Sciatic nerve (tissue), 2 donors: ENCODE measurements around the gene GYPC. TPM values are rescaled to one million over a fixed set of nuclear protein-coding genes. Genes with fewer than 3 reads are reported as not detected.

Source experiments
- ATAC-seq: fragments of 200-7000 bp; cut with Tn5 transposase; one replicate; pipeline ENCODE4 v1.9.1; 2020; ENCODE audit warnings: mild to moderate bottlenecking, moderate library complexity
- DNase-seq: peaks from one replicate; pipeline ENCODE4 v3.0.0-alpha.2; 2020; ENCODE audit warnings: low spot score
- intact Hi-C: fragments of 100-400 bp; cut with DNase I; formaldehyde crosslinking; loops from one replicate; pipeline ENCODE4 v1.14.2; 2022
- total RNA-seq: library from RNA; stranded (reverse); fragmentation: NEBNext Ultra II Directional; extraction: Animal tissue kit (Norgen Biotek cat#: 25700); gene quantifications from one replicate; pipeline ENCODE4 v1.2.1, GENCODE V29; 2021
- donor health status: DM: no; HTN: no; CAD: no.
- donor health status: DM: no; HTN: no; CAD: no.

Gene GYPC
- total RNA-seq, 1 donor from 2014 or later: 89.2 TPM

DNA sequence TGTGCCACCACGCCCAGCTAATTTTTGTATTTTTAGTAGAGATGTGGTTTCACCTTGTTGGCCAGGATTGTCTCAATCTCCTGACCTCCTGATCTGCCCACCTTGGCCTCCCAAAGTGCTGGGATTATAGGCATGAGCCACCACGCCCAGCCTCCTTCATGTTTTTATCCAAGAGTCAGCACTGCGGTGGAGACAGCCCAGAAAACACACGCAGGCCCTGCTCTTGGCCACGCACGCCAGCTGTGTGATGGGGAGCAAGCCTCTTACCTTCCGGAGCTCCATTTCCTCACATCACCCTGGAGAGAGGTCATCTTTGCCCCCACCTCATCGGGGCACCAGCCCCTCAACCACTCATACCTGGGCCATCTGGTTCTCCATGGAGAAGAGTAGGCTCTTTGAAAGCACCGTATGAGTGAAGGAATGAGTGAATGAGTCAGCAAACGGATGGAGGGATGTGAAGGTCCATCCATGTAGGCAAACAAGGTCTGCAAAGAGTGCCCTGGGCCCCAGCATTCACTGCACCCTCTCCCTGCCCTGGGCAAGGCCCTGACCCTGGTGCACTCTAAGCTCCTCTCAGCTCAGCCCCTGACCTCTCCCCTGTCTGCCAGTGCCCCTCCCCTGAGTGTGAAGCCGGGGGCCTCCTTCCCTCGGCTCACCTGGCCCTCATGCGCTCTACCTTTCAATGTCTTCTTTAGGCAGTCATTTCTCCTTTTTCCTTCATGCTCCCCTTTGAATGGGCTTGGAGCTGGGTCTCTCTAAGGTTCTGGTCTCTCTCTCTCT lies 7.4 kb downstream of the GYPC start:
- ATAC-seq (no peak), DNase-seq (no peak)
- intact Hi-C loops: no loop called here

DNA sequence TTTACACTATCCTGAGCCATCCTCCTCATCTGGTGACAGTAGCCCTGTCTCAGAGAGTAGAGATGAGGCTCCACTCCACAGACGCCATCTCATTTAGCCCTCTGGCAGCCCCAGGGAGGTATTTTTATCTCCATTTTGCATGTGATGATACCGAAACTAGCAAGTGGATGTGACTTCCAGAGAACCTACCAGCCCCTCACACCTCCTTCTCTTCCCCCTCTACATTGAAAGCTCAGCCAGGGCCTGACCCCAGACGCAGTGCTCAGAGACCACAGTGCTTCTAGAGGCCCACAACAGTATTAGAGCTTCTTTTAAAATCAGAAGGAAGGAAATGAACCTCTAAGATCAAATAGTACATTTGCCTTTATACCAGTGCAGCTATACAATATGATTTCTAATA lies 8.3 kb downstream of the GYPC start:
- DNase-seq (no peak), ATAC-seq (no peak)
- intact Hi-C loops: no loop called here

DNA sequence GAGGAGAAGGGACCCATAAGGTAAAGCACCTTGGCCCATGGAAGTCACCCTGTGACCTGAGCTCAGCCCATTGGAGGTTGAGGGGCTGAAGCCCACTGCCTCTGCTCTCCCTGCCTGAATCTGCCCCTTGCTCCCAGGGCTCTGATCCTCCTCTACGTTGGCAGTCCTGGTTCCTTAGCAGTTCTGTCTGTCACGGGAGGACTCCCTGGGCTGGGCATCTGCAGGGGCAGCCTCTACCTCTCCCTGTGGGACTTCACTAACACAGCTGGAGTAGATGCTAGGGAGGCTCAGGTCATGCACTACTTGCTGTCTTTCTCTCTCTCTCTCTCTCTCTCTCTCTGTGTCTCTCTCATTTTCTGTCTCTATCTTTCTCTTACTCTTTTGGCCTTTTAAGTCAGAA lies 8.7 kb downstream of the GYPC start:
- intact Hi-C loops: no loop called here
- ATAC-seq (no peak), DNase-seq (no peak)

DNA sequence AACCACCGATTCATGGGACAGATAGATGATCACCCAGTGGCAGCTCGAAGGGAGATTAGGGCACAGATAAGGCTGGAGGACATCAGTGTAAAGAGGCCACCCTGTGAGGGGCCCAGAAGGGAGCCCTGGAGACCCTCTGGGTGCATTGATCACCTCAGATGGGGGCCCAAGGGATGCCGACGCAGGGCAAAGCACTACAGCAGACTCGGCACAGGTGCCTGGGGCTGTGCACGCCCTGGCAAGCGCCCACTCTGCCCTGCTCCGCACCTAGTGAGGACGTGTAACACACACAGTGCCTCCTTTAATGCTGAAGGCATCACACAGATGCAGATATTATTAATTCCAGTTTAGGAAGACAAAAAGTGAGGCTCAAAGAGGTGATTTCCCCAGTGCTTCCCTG lies 9.5 kb downstream of the GYPC start:
- no peak for DNase-seq
- intact Hi-C loops: no loop called here
- ATAC-seq: no peak

DNA sequence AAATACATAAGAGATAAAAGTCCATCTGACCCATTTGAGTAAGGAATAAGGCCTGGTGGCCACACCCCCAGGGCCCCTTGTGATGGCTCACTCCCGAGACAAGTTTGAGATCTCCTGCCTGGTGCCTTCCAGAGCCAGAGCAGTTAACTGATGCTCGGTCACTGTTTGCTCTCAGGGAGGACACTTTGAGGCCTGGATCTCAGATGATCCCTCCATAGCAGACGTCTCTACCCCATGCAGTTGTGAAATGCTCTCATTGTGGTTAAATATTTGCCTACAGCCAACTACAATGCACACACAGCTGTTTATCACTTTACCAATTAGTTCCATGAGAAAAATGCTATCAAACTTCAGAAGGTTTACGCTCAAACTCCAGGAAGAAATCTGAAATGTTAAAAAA lies 12.3 kb downstream of the GYPC start:
- no peak for ATAC-seq
- intact Hi-C loops: no loop called here

DNA sequence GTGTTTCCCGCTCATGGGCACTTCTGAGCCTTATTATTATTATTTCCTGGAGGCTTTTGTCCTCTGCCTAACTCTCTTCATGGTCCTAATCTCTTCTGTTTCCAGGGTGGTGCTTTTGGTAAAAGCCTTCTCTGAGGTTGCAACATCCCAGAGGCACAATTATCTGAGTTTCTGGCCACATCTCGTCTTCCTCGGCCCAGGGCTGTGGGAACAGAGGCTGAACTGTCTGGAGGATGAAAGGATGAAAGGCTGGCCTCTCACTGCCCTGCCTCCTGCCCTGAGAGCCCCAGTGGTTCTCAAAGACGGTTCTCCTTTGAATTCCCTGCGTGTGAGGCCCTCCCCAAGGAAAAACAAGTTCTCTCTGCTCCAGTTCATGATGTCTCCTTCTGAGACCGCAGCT lies 13.8 kb downstream of the GYPC start:
- DNase-seq (no peak), ATAC-seq (peak; percentile 7)
- intact Hi-C loops: no loop called here

More for the DNA sequence above, 12.3 kb downstream of the GYPC start:
- DNase-seq: no peak

DNA sequence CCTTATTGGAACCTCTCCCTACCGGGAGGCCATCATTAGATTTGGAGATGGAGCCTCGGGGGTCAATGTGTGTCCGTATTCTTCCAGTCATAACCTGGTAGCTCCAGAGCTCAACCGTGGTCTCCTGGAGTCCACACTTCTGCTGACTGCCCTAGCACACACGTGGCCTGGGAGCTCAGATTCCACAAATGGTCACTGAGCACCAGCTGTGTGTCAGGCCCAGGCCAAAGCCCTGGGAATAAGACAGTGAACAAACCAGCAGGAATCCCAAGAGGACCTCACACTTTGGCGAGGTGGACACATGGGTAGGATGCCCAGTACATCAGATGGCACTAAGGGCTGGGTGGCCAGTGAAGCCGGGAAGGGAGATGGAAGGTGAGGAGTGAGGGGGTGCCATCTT lies 15.5 kb downstream of the GYPC start:
- intact Hi-C loops: no loop called here
- ATAC-seq: no peak
- no peak for DNase-seq

DNA sequence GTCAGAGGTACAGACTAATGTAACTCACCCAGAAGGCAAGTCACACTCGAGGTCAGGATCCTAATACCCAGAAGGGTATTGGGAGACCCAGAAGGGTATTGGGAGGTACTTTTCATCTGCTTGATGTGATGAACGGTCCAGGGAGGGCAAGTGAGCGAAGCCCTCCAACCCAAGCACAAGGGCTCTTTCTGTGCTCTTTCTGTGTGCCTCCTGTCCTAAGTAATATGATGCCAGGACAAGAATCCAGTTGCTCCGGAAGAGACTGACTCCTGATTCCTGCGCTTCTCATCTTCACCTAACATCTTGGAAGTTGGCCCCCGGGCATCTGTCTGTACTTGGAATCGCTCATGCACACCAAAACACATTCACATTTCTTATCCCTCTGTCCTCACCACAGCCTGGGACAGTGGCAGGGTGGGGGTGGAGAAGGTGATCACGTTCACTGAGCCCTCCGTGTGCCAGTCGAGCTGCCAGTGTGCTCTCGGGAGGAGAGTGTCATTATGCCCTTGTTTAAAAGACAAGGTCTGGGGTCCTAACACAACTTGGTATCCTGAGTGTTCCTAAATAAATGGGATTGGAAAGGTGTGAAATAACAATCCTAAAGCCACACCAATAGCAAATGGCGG lies 17.1 kb downstream of the GYPC start:
- ATAC-seq: no peak
- no peak for DNase-seq
- intact Hi-C loops: no loop called here

DNA sequence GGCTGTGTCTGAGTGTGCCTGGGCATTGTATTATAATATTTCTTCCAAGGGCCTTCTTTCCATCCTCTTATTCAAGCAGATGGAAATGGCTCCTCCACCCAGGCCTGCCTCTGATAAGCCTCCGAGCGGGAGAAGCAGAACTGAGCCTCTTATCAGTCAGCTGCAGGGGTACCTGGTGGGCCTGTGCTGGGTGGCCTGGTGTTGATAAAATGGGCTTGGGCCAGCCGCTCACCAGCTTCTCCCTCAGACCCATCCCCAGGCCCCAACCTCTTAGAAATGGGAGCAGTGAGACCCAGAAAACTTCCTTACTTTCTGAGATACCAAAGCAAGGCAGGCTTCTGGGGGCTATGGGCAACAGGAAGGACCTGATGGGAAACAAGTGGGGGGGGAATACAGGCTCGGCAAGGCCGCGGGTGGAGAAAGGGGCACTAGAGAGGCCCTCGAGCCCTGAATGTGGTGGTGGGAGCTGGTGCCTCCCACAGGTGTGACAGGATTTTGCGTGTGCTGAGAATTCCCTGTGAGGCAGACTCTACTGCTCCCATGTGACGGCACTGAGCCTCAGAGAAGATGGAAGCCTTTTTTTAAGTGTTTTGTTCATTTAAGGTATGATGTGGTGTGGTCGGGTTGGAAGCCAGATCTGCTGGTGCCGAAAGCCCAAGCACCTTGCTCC lies 18.3 kb downstream of the GYPC start:
- no peak for ATAC-seq
- no peak for DNase-seq
- intact Hi-C loops: no loop called here

DNA sequence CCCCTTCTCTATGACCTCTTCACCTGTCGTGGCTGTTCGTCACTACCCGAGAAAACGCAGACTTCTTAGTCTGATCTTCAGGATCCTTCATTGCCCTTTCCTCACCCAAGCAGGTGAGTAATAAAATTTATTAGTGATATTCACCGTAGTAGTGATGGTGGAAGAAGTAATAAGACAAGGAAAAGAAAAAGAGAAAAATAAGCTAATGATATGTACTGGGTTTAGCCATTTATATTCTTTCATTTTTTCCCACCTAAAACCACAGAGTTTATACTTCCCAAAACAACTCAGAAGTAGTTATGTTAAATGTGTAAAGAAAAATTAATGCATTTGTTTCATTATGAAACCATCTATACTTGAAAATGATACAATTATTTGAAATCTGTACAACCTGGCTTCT lies 19.7 kb downstream of the GYPC start:
- intact Hi-C loops: no loop called here
- ATAC-seq: no peak

DNA sequence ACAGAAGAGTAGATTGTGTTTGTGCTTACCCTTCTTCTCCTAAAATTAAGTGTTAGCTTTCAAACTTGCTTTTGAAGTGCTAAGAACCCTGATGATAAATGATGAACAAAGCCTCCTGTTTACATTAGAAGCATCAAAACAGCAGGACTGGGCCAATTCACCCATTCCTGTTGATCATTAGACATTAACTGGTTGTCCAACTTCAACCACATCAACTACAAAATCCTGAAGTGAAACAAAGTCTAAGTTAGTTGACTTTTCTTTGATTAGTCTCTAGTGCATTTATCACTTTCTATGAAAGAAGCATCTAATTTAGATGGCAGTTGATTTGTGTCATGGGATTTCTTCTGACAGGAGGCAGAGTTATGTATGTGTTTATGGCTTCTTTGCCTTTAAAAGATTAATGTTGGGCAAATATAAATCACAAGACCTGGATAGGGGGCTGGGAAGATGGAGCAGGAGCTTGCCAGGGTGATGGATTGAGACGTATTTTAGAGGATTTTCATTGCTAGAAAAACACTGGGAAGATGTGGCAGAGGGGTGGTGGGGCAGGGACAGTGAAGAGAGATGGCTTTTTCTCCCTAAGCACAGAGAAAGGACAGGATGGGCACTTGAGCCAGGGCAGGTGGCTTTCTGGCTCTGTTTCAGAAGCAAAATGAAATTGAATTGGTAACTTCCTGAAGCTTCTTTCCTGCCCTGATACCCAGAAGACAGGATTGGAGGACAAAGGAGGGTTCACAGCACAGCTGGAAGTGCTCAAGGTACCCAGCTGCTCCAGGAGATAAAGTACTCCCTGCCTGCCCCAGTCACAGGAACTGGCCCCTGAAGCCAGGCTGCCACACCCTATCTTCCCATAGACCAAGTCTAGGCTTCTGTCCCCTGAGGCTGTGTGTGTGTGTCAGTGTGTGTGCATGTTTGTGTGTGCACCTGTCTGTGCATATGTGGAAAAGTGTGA lies 20.5 kb downstream of the GYPC start:
- intact Hi-C loops: no loop called here
- ATAC-seq (no peak), DNase-seq (no peak)

More for the DNA sequence above, 19.7 kb downstream of the GYPC start:
- DNase-seq: no peak

DNA sequence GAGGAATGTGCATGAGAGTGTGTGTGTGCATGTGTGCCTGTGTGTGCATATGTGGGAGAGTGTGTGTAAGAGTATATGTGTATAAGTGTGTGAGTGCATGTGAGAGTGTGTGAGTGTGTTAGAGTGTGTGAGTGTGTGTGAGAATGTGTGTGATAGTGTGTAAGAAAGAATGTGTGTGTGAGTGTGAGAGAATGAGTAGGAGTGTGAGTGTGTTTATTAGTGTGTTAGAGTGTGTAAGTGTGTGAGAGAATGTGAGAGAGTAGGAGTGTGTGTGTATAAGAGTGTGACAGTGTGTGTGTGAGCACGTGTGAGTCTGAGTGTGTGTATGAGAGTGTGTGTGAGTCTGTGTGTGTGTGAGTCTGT lies 21.2 kb downstream of the GYPC start:
- intact Hi-C loops: no loop called here
- ATAC-seq: no peak
- DNase-seq: no peak

DNA sequence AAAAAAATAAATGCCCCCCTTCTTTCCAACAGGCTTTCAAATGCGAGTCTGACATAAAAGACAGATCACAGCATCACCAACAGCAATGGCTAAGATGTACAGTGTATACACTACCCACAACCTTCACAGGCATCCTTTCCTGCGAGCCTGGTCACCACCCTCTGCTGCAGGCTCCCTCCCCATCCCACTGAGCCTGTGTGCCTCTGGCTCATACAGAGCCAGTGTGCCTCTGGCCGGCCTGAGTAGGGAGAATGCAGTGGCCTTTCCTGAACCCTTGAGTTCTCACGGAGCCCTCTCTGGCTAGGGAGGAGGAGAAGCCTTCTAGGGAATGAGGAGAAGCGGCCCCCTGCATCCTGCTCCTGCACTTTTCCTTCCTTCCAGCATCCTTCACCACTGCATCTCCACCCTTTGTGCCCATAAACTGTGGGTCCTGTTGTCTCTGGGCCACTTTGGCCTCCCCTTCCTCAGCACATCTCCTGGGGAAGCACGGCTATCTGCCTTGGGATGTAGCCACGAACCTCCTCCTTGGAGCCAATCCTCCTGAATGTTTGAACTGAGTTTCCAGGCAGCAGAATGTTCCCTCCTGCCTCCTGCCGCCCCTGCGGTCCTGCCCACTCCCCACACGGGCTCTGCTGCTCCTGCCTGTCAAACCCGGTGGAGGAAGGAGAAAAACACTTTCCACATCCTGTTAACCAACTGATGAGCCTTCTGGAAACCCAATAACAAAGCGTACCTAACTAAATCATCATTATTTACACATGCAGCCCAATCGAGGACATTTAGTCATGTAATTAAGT lies 22.5 kb downstream of the GYPC start:
- intact Hi-C loops: no loop called here

DNA sequence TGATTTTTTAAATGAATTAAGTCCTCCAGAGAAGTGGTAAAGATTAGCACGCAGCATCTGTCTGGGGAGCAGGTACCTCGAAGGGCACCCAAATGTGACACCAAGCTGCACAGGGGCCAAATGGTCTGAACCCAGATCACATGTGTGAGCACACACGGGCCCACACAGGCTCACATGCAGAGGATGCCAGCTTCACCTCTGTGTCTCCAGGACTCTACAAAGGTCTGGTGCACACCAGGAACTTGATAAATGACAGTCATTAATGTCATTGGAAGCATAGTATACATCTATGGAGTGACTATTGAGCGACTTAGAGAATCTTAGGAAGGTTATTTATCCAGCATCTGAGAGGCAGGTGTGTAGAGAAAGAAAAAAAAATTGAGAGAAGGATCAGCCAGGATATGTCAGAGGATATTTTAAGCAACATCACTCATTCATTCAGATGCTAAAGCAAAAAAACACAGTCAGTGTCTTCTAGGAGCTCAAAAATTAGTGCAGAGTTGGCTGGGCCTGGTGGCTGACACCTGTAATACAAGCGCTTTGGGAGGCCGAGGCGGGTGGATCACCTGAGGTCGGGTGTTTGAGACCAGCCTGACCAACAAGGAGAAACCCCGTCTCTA lies 23.2 kb downstream of the GYPC start:
- intact Hi-C loops: no loop called here
- no peak for ATAC-seq
- DNase-seq: no peak

More for the DNA sequence above, 22.5 kb downstream of the GYPC start:
- ATAC-seq (peak; percentile 21), DNase-seq (no peak)

DNA sequence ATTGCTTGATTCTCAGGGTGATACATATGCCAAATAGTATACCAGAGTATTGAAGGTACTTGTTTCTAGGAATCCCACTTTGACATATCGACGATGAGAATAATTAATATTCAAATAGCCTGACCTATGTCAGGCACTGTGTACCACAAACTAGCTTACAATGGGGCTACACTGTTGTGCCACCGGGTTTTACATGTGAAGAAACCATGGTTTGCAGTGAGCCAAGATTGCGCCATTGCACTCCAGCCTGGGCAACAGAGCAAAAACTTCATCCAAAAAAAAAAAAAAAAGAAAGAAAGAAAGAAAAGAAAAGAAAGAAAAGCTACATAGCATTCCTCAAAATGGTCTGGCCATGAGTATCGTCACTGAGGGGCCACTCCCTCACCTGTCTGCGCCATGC lies 25.5 kb downstream of the GYPC start:
- intact Hi-C loops: no loop called here
- ATAC-seq (no peak), DNase-seq (no peak)

DNA sequence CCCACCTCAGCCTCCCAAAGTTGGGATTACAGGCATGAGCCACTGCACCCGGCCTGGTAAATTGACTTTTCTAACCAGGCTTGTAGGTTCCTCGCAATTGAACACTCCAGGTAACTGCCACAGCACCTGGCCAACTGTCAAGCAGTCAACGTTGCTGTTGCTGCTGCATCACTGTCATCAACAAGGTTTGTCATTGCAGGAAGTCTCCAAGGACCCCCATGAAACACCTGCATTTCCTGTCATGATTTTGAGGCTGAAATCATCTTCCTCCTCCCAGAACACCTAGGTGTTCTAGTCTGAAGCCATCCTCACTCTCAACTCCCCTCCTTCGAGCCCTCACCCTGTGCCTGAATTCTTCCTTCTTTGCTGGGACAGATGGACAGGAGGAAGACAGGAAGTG lies 29.7 kb downstream of the GYPC start:
- DNase-seq (no peak), ATAC-seq (no peak)
- intact Hi-C loops: no loop called here

DNA sequence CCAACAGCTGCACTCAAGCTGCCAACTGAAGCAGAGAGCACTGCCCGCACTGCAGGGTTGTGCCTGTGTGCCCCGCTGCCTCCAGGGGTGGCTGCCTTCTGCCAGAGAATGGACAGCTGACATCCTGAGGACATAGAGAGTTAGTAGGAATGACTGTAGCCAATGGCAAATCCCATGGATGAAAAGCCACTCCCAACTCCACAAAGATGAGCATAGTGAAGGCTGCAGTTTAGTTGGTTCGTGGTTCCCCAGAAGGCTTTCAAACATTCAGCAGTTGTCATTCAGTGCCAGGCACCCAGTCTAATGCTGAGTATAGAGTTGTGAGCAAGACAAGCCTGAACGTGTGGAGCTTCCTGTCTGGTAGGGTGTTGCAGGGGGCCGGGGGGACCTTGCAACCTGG lies 30.3 kb downstream of the GYPC start:
- DNase-seq (no peak), ATAC-seq (no peak)
- intact Hi-C loops: no loop called here

DNA sequence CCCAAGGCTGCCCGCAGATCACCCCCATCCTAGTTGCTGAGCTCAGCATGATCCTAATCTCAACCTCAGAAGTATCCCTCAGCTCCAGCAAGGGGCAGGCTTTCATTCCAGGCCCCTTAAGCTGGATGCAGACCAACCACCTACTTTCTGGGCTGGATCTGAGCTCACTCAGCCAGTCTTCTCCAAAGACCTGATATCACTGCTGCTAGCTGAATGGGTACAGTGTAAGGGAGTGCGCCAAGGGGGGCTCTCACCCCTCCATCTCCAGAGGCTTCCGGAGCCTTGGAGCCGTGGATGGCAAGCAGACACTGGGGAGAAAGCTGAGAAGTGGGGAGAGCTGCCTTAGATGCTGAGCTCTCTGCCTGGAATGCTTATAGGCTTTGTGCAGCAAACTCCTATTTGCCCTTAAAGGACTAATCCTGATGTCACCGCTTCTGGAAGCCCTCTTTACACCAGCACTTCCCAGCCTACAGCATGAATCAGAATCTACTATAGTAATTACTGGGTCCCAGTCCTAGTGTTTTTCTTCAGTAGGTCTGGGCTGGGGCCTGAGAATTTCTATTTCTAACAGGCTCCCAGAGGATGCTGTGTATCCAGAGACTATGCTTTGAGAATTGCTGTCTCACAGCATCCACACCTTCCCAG lies 31.0 kb downstream of the GYPC start:
- no peak for ATAC-seq
- intact Hi-C loops: no loop called here
- DNase-seq: no peak
